ENCODE data around the gene TIGIT.

DNA sequence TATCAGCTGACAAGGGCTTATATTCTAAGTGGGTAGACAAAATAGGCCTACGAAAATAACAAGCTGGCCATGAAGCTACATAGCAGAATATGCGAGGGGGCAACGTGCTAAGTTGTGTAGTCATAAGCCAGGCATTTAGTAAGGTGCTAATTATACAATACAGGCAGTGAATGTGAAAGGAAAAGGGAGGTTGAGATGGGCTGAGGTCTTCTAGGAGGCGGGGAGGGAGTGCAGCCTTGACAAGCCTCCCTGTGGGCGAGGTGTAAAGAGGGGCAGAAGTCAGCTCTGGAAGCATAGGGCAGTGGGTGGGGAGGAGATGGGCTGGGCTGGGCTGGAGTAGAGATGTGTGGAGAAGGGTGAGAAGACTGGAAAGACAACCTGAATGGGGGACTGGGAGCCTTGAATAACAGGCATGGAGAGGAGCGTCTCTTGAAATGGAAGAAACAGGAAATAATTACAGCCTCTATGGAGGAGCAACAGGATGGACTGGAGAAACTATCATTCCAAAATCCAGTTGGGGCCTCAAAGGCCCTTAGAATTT, 1.2 kb downstream of the TIGIT start:
- TF ChIP-seq POLR2A (IDR thresholded peaks at IDR 0.05) (no peak), CTCF (IDR thresholded peaks at IDR 0.05) (no peak), POLR2AphosphoS5 (IDR thresholded peaks at IDR 0.05) (no peak), EP300 (IDR thresholded peaks at IDR 0.05) (no peak)
